Activated CD4-positive, alpha-beta T cell treated with anti-CD3 and anti-CD28 coated beads for 36 hours (primary cell): ENCODE data around the gene MCM6. TPM values are rescaled to one million over a fixed set of nuclear protein-coding genes. Genes with fewer than 3 reads are reported as not detected.
"Not testable (repeated sequence)": the region's sequence is repeated elsewhere in the genome, so short reads cannot be mapped to it uniquely, and the experiment has no call there.

Experiments
- ATAC-seq: fragments of 200-7000 bp; cut with Tn5 transposase; one replicate; pipeline ENCODE4 v1.10.0; 2021; ENCODE audit warnings: mild to moderate bottlenecking, moderate library complexity
- CTCF ChIA-PET: fragments of 350-600 bp; sonication (Branson Sonifier 250); formaldehyde crosslinking; loops from one replicate; lab custom pipeline; 2021; ENCODE audit warnings: antibody characterized with exemption; lab: Charles Lee
- POLR2A ChIA-PET: fragments of 350-600 bp; sonication (Branson Sonifier 250); formaldehyde crosslinking; loops from one replicate; lab custom pipeline; 2021; ENCODE audit warnings: antibody characterized with exemption, inconsistent platforms; lab: Charles Lee
- DNase-seq: peaks from one replicate; pipeline ENCODE4 v3.0.0-alpha.2; 2020
- H3K27ac Mint-ChIP-seq: one replicate; pipeline ENCODE4 v1.8.0; 2021; ENCODE audit warnings: mixed read lengths
- H3K27me3 Mint-ChIP-seq: one replicate; pipeline ENCODE4 v1.8.0; 2021; ENCODE audit warnings: mixed read lengths
- H3K36me3 Mint-ChIP-seq: one replicate; pipeline ENCODE4 v1.8.0; 2021; ENCODE audit warnings: low read depth, mixed read lengths
- H3K4me1 Mint-ChIP-seq: one replicate; pipeline ENCODE4 v1.8.0; 2021; ENCODE audit warnings: mixed read lengths
- H3K4me3 Mint-ChIP-seq: one replicate; pipeline ENCODE4 v1.8.0; 2021; ENCODE audit warnings: mild to moderate bottlenecking, moderate library complexity, mixed read lengths
- H3K9me3 Mint-ChIP-seq: one replicate; pipeline ENCODE4 v1.8.0; 2021; ENCODE audit warnings: low read depth, mixed read lengths
- intact Hi-C, 2 experiments: fragments of 100-400 bp; cut with DNase I in 1 of 2; cut with micrococcal nuclease in 1 of 2; formaldehyde crosslinking; loops; one replicate each; pipeline versions ENCODE4 v1.14.2 to v1.15.1; 2022 to 2024; cut with DNase I, micrococcal nuclease
- total RNA-seq, 2 experiments: library from RNA; stranded (reverse); gene quantifications; one replicate each; pipeline ENCODE4 v1.2.3, GENCODE V29; 2021

The MCM6 gene
- total RNA-seq, 2 experiments from 2014 or later = 228 to 276 TPM

GRCh38 chr2:135802350-135802749 lies 73.9 kb downstream of the MCM6 start:
- Mint-ChIP-seq H3K27me3 (no peaks in the 10 kb centered on the region), H3K4me1 (peaks cover 6% of the 10 kb centered on the region), H3K9me3 (peaks cover 14% of the 10 kb centered on the region), H3K4me3 (no peak overlapping the region), H3K27ac (no peak overlapping the region), H3K36me3 (peaks cover 11% of the 10 kb centered on the region)
- DNase-seq = no peak
- POLR2A ChIA-PET = interaction anchor here (0.9 kb wide), 1 partner anchor 9 kb away, joined by 4 read pairs; no protein-coding TSS in a partner anchor
- CTCF ChIA-PET = interaction anchor here (0.6 to 1.4 kb wide), 9 partner anchors 10 to 1845 kb away, joined by 3 to 5 read pairs (median 3); no protein-coding TSS in a partner anchor
- intact Hi-C loops = no loop called here
- ATAC-seq = no peak

GRCh38 chr2:135800513-135801460 lies 75.5 kb downstream of the MCM6 start:
- ChIA-PET POLR2A (no interaction called here), CTCF (interaction anchor here (0.7 to 5.9 kb wide), 7 partner anchors 11 to 32 kb away, joined by 3 to 60 read pairs (median 5); no protein-coding TSS in a partner anchor)
- peaks cover 11% of the 10 kb centered on the region for H3K36me3 Mint-ChIP-seq
- H3K4me1 Mint-ChIP-seq = peaks cover 7% of the 10 kb centered on the region
- H3K4me3 Mint-ChIP-seq = no peak overlapping the region
- intact Hi-C loops = no loop called here
- no peak for DNase-seq
- peaks cover 14% of the 10 kb centered on the region for H3K9me3 Mint-ChIP-seq
- ATAC-seq = no peak
- H3K27ac Mint-ChIP-seq = no peak overlapping the region
- no peaks in the 10 kb centered on the region for H3K27me3 Mint-ChIP-seq

GRCh38 chr2:135799738-135800137 lies 76.5 kb downstream of the MCM6 start:
- Mint-ChIP-seq H3K27me3 (no peaks in the 10 kb centered on the region), H3K4me3 (no peak overlapping the region)
- intact Hi-C loops = loop anchor here in 1 of 2 experiments (5.0 kb wide), 1 partner anchor 812 kb away; no protein-coding TSS in a partner anchor

GRCh38 chr2:135798762-135799161 lies 77.5 kb downstream of the MCM6 start:
- H3K27me3 Mint-ChIP-seq = no peaks in the 10 kb centered on the region
- intact Hi-C loops = loop anchor here in 1 of 2 experiments (5.0 kb wide), 1 partner anchor 811 kb away; no protein-coding TSS in a partner anchor

More at GRCh38 chr2:135799738-135800137, 76.5 kb downstream of the MCM6 start:
- ATAC-seq (no peak), DNase-seq (no peak)
- ChIA-PET CTCF (interaction anchor here (0.6 to 5.9 kb wide), 7 partner anchors 11 to 253 kb away, joined by 3 to 60 read pairs (median 4); no protein-coding TSS in a partner anchor), POLR2A (interaction anchor here (0.5 kb wide), 1 partner anchor 51 kb away, joined by 3 read pairs; no protein-coding TSS in a partner anchor)
- Mint-ChIP-seq H3K4me1 (peaks cover 12% of the 10 kb centered on the region), H3K27ac (no peak overlapping the region), H3K9me3 (peaks cover 14% of the 10 kb centered on the region), H3K36me3 (peaks cover 11% of the 10 kb centered on the region)

GRCh38 chr2:135798275-135798705 lies 78.0 kb downstream of the MCM6 start:
- intact Hi-C loops = loop anchor here in 1 of 2 experiments (5.0 kb wide), 1 partner anchor 811 kb away; no protein-coding TSS in a partner anchor
- H3K27ac Mint-ChIP-seq = no peak overlapping the region
- peaks cover 11% of the 10 kb centered on the region for H3K36me3 Mint-ChIP-seq
- CTCF ChIA-PET = interaction anchor here (0.6 to 5.9 kb wide), 36 partner anchors 8 to 809 kb away, joined by 3 to 60 read pairs (median 6); partner anchors contain the start of gene UBXN4
- H3K9me3 Mint-ChIP-seq = peaks cover 14% of the 10 kb centered on the region
- no peak overlapping the region for H3K4me3 Mint-ChIP-seq
- H3K4me1 Mint-ChIP-seq = peaks cover 16% of the 10 kb centered on the region
- H3K27me3 Mint-ChIP-seq = no peaks in the 10 kb centered on the region
- POLR2A ChIA-PET = interaction anchor here (0.6 to 1.3 kb wide), 2 partner anchors 77 to 258 kb away, joined by 4 to 5 read pairs; partner anchors contain the start of gene MCM6
- no peak for ATAC-seq
- no peak for DNase-seq

More at GRCh38 chr2:135798762-135799161, 77.5 kb downstream of the MCM6 start:
- Mint-ChIP-seq H3K36me3 (peaks cover 11% of the 10 kb centered on the region), H3K4me1 (peaks cover 16% of the 10 kb centered on the region), H3K27ac (no peak overlapping the region), H3K4me3 (no peak overlapping the region), H3K9me3 (peaks cover 14% of the 10 kb centered on the region)
- ATAC-seq = no peak
- POLR2A ChIA-PET = interaction anchor here (1.3 kb wide), 1 partner anchor 77 kb away, joined by 5 read pairs; the partner anchor contains the start of gene MCM6
- CTCF ChIA-PET = interaction anchor here (0.5 to 5.9 kb wide), 21 partner anchors 9 to 1471 kb away, joined by 3 to 60 read pairs (median 5); no protein-coding TSS in a partner anchor
- DNase-seq = no peak

- ChIA-PET CTCF (interaction anchor here (0.6 to 5.9 kb wide), 46 partner anchors 8 to 809 kb away, joined by 3 to 60 read pairs (median 5); partner anchors contain the start of genes MCM6 and UBXN4), POLR2A (interaction anchor here (0.6 to 1.3 kb wide), 3 partner anchors 22 to 259 kb away, joined by 3 to 5 read pairs (median 4); partner anchors contain the start of gene MCM6)
- Mint-ChIP-seq H3K27me3 (no peaks in the 10 kb centered on the region), H3K27ac (no peak overlapping the region), H3K9me3 (peaks cover 14% of the 10 kb centered on the region), H3K4me1 (peaks cover 21% of the 10 kb centered on the region), H3K36me3 (peaks cover 11% of the 10 kb centered on the region), H3K4me3 (no peak overlapping the region)
- intact Hi-C loops = loop anchor here in 1 of 2 experiments (1.0 to 5.0 kb wide), 2 partner anchors 793 to 810 kb away; no protein-coding TSS in a partner anchor
- peak; percentile 92 for DNase-seq
- ATAC-seq = peak; percentile 86
Measured at GRCh38 chr2:135797497-135798274, 78.6 kb downstream of the MCM6 start.

- no peaks in the 10 kb centered on the region for H3K27me3 Mint-ChIP-seq
- peaks cover 11% of the 10 kb centered on the region for H3K36me3 Mint-ChIP-seq
- peaks cover 29% of the 10 kb centered on the region for H3K4me1 Mint-ChIP-seq
- CTCF ChIA-PET = interaction anchor here (0.7 to 5.9 kb wide), 23 partner anchors 9 to 793 kb away, joined by 3 to 60 read pairs (median 6); no protein-coding TSS in a partner anchor
- POLR2A ChIA-PET = interaction anchor here (0.7 kb wide), 1 partner anchor 422 kb away, joined by 3 read pairs; no protein-coding TSS in a partner anchor
- H3K4me3 Mint-ChIP-seq = no peak overlapping the region
- H3K27ac Mint-ChIP-seq = no peak overlapping the region
- intact Hi-C loops = loop anchor here in 1 of 2 experiments (1.0 to 5.0 kb wide), 2 partner anchors 792 to 809 kb away; no protein-coding TSS in a partner anchor
- ATAC-seq (no peak), DNase-seq (no peak)
- H3K9me3 Mint-ChIP-seq = peaks cover 10% of the 10 kb centered on the region
Measured at GRCh38 chr2:135796606-135797005, 79.6 kb downstream of the MCM6 start.

- H3K9me3 Mint-ChIP-seq, H3K36me3 Mint-ChIP-seq, H3K4me3 Mint-ChIP-seq, H3K27ac Mint-ChIP-seq, DNase-seq, H3K27me3 Mint-ChIP-seq, ATAC-seq, POLR2A ChIA-PET: not testable (repeated sequence)
- CTCF ChIA-PET = interaction anchor here (0.6 to 5.9 kb wide), 2 partner anchors 12 to 262 kb away, joined by 4 to 60 read pairs; no protein-coding TSS in a partner anchor
- H3K4me1 Mint-ChIP-seq = peaks cover 29% of the 10 kb centered on the region
- intact Hi-C loops = loop anchor here in 1 of 2 experiments (5.0 kb wide), 1 partner anchor 808 kb away; no protein-coding TSS in a partner anchor
Measured at GRCh38 chr2:135795641-135796040, 80.6 kb downstream of the MCM6 start.

GRCh38 chr2:135792401-135793150 lies 83.7 kb downstream of the MCM6 start:
- CTCF ChIA-PET = interaction anchor here (0.7 to 1.5 kb wide), 2 partner anchors 10 to 12 kb away, joined by 3 read pairs; no protein-coding TSS in a partner anchor
- Mint-ChIP-seq H3K9me3 (no peaks in the 10 kb centered on the region), H3K4me3 (no peak overlapping the region), H3K27ac (peak overlapping the region; percentile 45), H3K36me3 (no peaks in the 10 kb centered on the region), H3K4me1 (peaks cover 25% of the 10 kb centered on the region), H3K27me3 (no peaks in the 10 kb centered on the region)
- intact Hi-C loops = no loop called here
- DNase-seq (peak; percentile 58), ATAC-seq (peak; percentile 66)
- POLR2A ChIA-PET = interaction anchor here (0.5 to 0.7 kb wide), 2 partner anchors 26 to 844 kb away, joined by 3 to 4 read pairs; no protein-coding TSS in a partner anchor
